A204.1 (cell line): ENCODE measurements around the gene KCNQ1OT1.

Experiments
- FAIRE-seq: peaks from 2 replicates; lab custom pipeline; 2012; peaks lifted over from hg19 to GRCh38; lab: Jason Lieb, UNC

KCNQ1OT1 gene

GRCh38 chr11:2666828-2667570 is 32.8 kb downstream of the KCNQ1OT1 start:
- FAIRE-seq, result no peak

GRCh38 chr11:2666401-2666741 is 33.4 kb downstream of the KCNQ1OT1 start:
- FAIRE-seq, result no peak

GRCh38 chr11:2665526-2666400 is 34.0 kb downstream of the KCNQ1OT1 start:
- FAIRE-seq, result no peak

- FAIRE-seq, result no peak
Observed at GRCh38 chr11:2664791-2665525, 34.8 kb downstream of the KCNQ1OT1 start.

GRCh38 chr11:2664376-2664775 is 35.4 kb downstream of the KCNQ1OT1 start:
- no peak for FAIRE-seq

- FAIRE-seq, result no peak
Observed at GRCh38 chr11:2663915-2664314, 35.9 kb downstream of the KCNQ1OT1 start.

- no peak for FAIRE-seq
Observed at GRCh38 chr11:2663506-2663905, 36.3 kb downstream of the KCNQ1OT1 start.

GRCh38 chr11:2662430-2663299 is 37.1 kb downstream of the KCNQ1OT1 start:
- FAIRE-seq, result no peak

- no peak for FAIRE-seq
Observed at GRCh38 chr11:2662024-2662312, 37.8 kb downstream of the KCNQ1OT1 start.

- FAIRE-seq, result no peak
Observed at GRCh38 chr11:2661173-2662023, 38.4 kb downstream of the KCNQ1OT1 start.

GRCh38 chr11:2660357-2660939 is 39.3 kb downstream of the KCNQ1OT1 start:
- FAIRE-seq, result no peak

- no peak for FAIRE-seq
Observed at GRCh38 chr11:2657697-2658284, 42.0 kb downstream of the KCNQ1OT1 start.

GRCh38 chr11:2656859-2657258 is 42.9 kb downstream of the KCNQ1OT1 start:
- no peak for FAIRE-seq

- FAIRE-seq, result no peak
Observed at GRCh38 chr11:2655834-2656622, 43.8 kb downstream of the KCNQ1OT1 start.

- no peak for FAIRE-seq
Observed at GRCh38 chr11:2655016-2655719, 44.6 kb downstream of the KCNQ1OT1 start.

GRCh38 chr11:2653930-2654739 is 45.7 kb downstream of the KCNQ1OT1 start:
- no peak for FAIRE-seq

GRCh38 chr11:2653198-2653551 is 46.6 kb downstream of the KCNQ1OT1 start:
- no peak for FAIRE-seq
